Hepatocyte (in vitro differentiated cells): Measurements from ENCODE around the gene ADGRD1. TPM values are rescaled to one million over a fixed set of nuclear protein-coding genes. Genes with fewer than 3 reads are reported as not detected.

ENCODE experiments used
- DNase-seq: peaks from one replicate; pipeline ENCODE4 v3.0.0-alpha.2; 2016; ENCODE audit warnings: low spot score
- H2AFZ ChIP-seq: fragments of 200-600 bp; sonication (generic); 2 replicates; pipeline ENCODE4 v1.6.0; 2016; ENCODE audit warnings: antibody characterized with exemption, mild to moderate bottlenecking
- H3K27ac ChIP-seq: fragments of 200-600 bp; sonication (generic); 2 replicates; pipeline ENCODE4 v1.5.1; 2016; ENCODE audit warnings: mild to moderate bottlenecking
- H3K27me3 ChIP-seq: fragments of 200-600 bp; sonication (generic); 2 replicates; pipeline ENCODE4 v1.6.1; 2016
- H3K36me3 ChIP-seq: fragments of 200-600 bp; sonication (generic); replicated peaks from 2 replicates; pipeline ENCODE4 v1.5.1; 2016; ENCODE audit warnings: low read depth; ENCODE audit not compliant: insufficient read depth
- H3K4me1 ChIP-seq: fragments of 200-600 bp; sonication (generic); 2 replicates; pipeline ENCODE4 v1.5.1; 2016; ENCODE audit warnings: mild to moderate bottlenecking, moderate library complexity; ENCODE audit not compliant: insufficient read depth
- H3K4me2 ChIP-seq: fragments of 200-600 bp; sonication (generic); 2 replicates; pipeline ENCODE4 v1.6.0; 2016
- H3K4me3 ChIP-seq: fragments of 200-600 bp; sonication (generic); 2 replicates; pipeline ENCODE4 v1.5.1; 2016; ENCODE audit warnings: mild to moderate bottlenecking
- H3K79me2 ChIP-seq: fragments of 200-600 bp; sonication (generic); 2 replicates; pipeline ENCODE4 v1.6.0; 2017; ENCODE audit warnings: mild to moderate bottlenecking
- H3K9me2 ChIP-seq: fragments of 200-600 bp; sonication (generic); replicated peaks from 2 replicates; pipeline ENCODE4 v1.6.0; 2017; ENCODE audit warnings: mild to moderate bottlenecking; ENCODE audit not compliant: insufficient read depth
- H3K9me3 ChIP-seq: fragments of 200-600 bp; sonication (generic); 2 replicates; pipeline ENCODE4 v1.5.1; 2016; ENCODE audit warnings: low read depth, mild to moderate bottlenecking
- H4K20me1 ChIP-seq: fragments of 200-600 bp; sonication (generic); 2 replicates; pipeline ENCODE4 v1.6.0; 2016; ENCODE audit warnings: mild to moderate bottlenecking; ENCODE audit not compliant: insufficient read depth, poor library complexity, severe bottlenecking
- CTCF ChIP-seq: fragments of 200-600 bp; sonication (generic); IDR thresholded peaks from 2 replicates; pipeline ENCODE4 v1.5.1; 2016; ENCODE audit warnings: antibody characterized with exemption, mild to moderate bottlenecking; ENCODE audit not compliant: poor library complexity
- EZH2 ChIP-seq: fragments of 200-600 bp; sonication (generic); IDR thresholded peaks from 2 replicates; pipeline ENCODE4 v1.6.1; 2016; ENCODE audit warnings: antibody characterized with exemption, mild to moderate bottlenecking, borderline replicate concordance
- EZH2phosphoT487 ChIP-seq: fragments of 200-600 bp; sonication (generic); IDR thresholded peaks from one replicate; pipeline ENCODE4 v1.6.1; 2018; ENCODE audit warnings: antibody characterized with exemption, mild to moderate bottlenecking, low read depth, moderate library complexity; ENCODE audit not compliant: unreplicated experiment, severe bottlenecking
- WGBS: methylation state at CpG from one replicate; pipeline ENCODE4 v1.1.6; 2016; ENCODE audit warnings: low lambda C conversion rate; ENCODE audit errors: missing lambda C conversion rate; 5-methylcytosine and 5-hydroxymethylcytosine counted together
- polyA plus RNA-seq: library from polyadenylated mRNA; unstranded; fragments of >200 nt; fragmentation: Nextera tagmentation; extraction: Ambion mirVana; gene quantifications from 2 replicates; pipeline ENCODE4 v1.2.1, GENCODE V29; 2016
- total RNA-seq: library from RNA; depleted of rRNA; stranded (reverse); fragments of >200 nt; gene quantifications from 2 replicates; pipeline ENCODE4 v1.2.3, GENCODE V29; 2014

The ADGRD1 gene
- total and polyA plus RNA-seq, 2 experiments from 2014 or later, result 18.1 to 18.5 TPM

GRCh38 chr12:130917607-130918006 lies 36.1 kb upstream of the ADGRD1 start:
- no peak overlapping the region for H3K4me3 ChIP-seq
- peaks cover 3% of the 10 kb centered on the region for H3K27me3 ChIP-seq
- peaks cover 9% of the 10 kb centered on the region for H3K4me1 ChIP-seq
- H3K27ac ChIP-seq, result no peak overlapping the region
- H3K9me2 ChIP-seq, result no peaks in the 10 kb centered on the region
- no peak overlapping the region for H2AFZ ChIP-seq
- no peaks in the 10 kb centered on the region for H3K36me3 ChIP-seq
- no peaks in the 10 kb centered on the region for H4K20me1 ChIP-seq
- H3K79me2 ChIP-seq, result no peaks in the 10 kb centered on the region
- TF ChIP-seq EZH2phosphoT487 (no peak), CTCF (no peak), EZH2 (no peak)
- no peaks in the 10 kb centered on the region for H3K9me3 ChIP-seq
- 92% methylated on average over 13 of the region's 13 CpGs for WGBS
- no peak overlapping the region for H3K4me2 ChIP-seq
- no peak for DNase-seq

- TF ChIP-seq EZH2phosphoT487 (no peak), EZH2 (no peak), CTCF (no peak)
- Histone ChIP-seq H3K9me2 (no peaks in the 10 kb centered on the region), H3K27ac (no peak overlapping the region), H3K4me3 (no peak overlapping the region), H3K4me2 (no peak overlapping the region), H3K36me3 (no peaks in the 10 kb centered on the region), H2AFZ (no peak overlapping the region), H4K20me1 (no peaks in the 10 kb centered on the region), H3K27me3 (peaks cover 3% of the 10 kb centered on the region), H3K4me1 (peaks cover 9% of the 10 kb centered on the region), H3K79me2 (no peaks in the 10 kb centered on the region), H3K9me3 (no peaks in the 10 kb centered on the region)
- no peak for DNase-seq
- 54% methylated on average over 1 of the region's 1 CpG for WGBS
Measured at GRCh38 chr12:130919086-130919485, 34.6 kb upstream of the ADGRD1 start.

GRCh38 chr12:130920119-130920703 lies 33.5 kb upstream of the ADGRD1 start:
- H3K9me2 ChIP-seq, result no peaks in the 10 kb centered on the region
- H3K79me2 ChIP-seq, result no peaks in the 10 kb centered on the region
- H4K20me1 ChIP-seq, result no peaks in the 10 kb centered on the region
- H3K4me2 ChIP-seq, result no peak overlapping the region
- WGBS, result 96% methylated on average over 15 of the region's 15 CpGs
- peaks cover 3% of the 10 kb centered on the region for H3K27me3 ChIP-seq
- H2AFZ ChIP-seq, result no peak overlapping the region
- H3K4me3 ChIP-seq, result no peak overlapping the region
- no peak for TF ChIP-seq CTCF
- no peak for TF ChIP-seq EZH2
- TF ChIP-seq EZH2phosphoT487, result no peak
- peak overlapping the region; percentile 31 for H3K27ac ChIP-seq
- DNase-seq, result no peak
- no peaks in the 10 kb centered on the region for H3K36me3 ChIP-seq
- H3K9me3 ChIP-seq, result no peaks in the 10 kb centered on the region
- peaks cover 9% of the 10 kb centered on the region for H3K4me1 ChIP-seq
